HEK293T (cell line): ENCODE data around the gene ZPBP.

Experiments
- CTCF ChIA-PET: fragments of 350-600 bp; formaldehyde crosslinking; extraction: SDS; loops from one replicate; lab custom pipeline; 2021; ENCODE audit warnings: antibody characterized with exemption, inconsistent platforms; lab: Yijun Ruan, JAX
- POLR2A ChIA-PET: fragments of 350-600 bp; formaldehyde crosslinking; extraction: SDS; loops from one replicate; lab custom pipeline; 2020; ENCODE audit warnings: antibody characterized with exemption, inconsistent platforms; lab: Yijun Ruan, JAX
- DNase-seq: peaks from one replicate; pipeline ENCODE4 v3.0.0; 2012; ENCODE audit warnings: mixed read lengths; ENCODE audit errors: extremely low spot score
- ARNT ChIP-seq: fragments of 450-650 bp; IDR thresholded peaks from 2 replicates; pipeline ENCODE4 v1.6.1; 2017; ENCODE audit warnings: mild to moderate bottlenecking
- BHLHE40 ChIP-seq: fragments of 450-650 bp; IDR thresholded peaks from 2 replicates; pipeline ENCODE4 v1.6.1; 2016; ENCODE audit warnings: mild to moderate bottlenecking, moderate library complexity, borderline replicate concordance
- CTBP1 ChIP-seq: fragments of 450-650 bp; IDR thresholded peaks from 2 replicates; pipeline ENCODE4 v1.6.1; 2016; ENCODE audit warnings: borderline replicate concordance
- ELF4 ChIP-seq: fragments of 450-650 bp; IDR thresholded peaks from 2 replicates; pipeline ENCODE4 v1.6.1; 2017; ENCODE audit warnings: antibody characterized with exemption
- FOXA1 ChIP-seq: fragments of 450-650 bp; IDR thresholded peaks from 2 replicates; pipeline ENCODE4 v1.6.1; 2016; ENCODE audit warnings: mild to moderate bottlenecking
- FOXK2 ChIP-seq: fragments of 450-650 bp; IDR thresholded peaks from 2 replicates; pipeline ENCODE4 v1.6.1; 2016; ENCODE audit warnings: mild to moderate bottlenecking
- FOXM1 ChIP-seq: fragments of 450-650 bp; IDR thresholded peaks from 2 replicates; pipeline ENCODE4 v1.6.1; 2017; ENCODE audit warnings: mild to moderate bottlenecking, borderline replicate concordance
- HDGF ChIP-seq: fragments of 450-650 bp; IDR thresholded peaks from 2 replicates; pipeline ENCODE4 v1.6.1; 2017; ENCODE audit warnings: antibody characterized with exemption, borderline replicate concordance
- L3MBTL2 ChIP-seq: fragments of 450-650 bp; conservative IDR thresholded peaks from 2 replicates; pipeline ENCODE4 v1.6.1; 2016; ENCODE audit warnings: mild to moderate bottlenecking
- LEF1 ChIP-seq: fragments of 450-650 bp; IDR thresholded peaks from 2 replicates; pipeline ENCODE4 v1.6.1; 2017; ENCODE audit warnings: mild to moderate bottlenecking, borderline replicate concordance
- NFRKB ChIP-seq: fragments of 450-650 bp; IDR thresholded peaks from 2 replicates; pipeline ENCODE4 v1.6.1; 2016; ENCODE audit warnings: mild to moderate bottlenecking, moderate library complexity
- SP1 ChIP-seq: fragments of 450-650 bp; IDR thresholded peaks from 2 replicates; pipeline ENCODE4 v1.6.1; 2017
- SUZ12 ChIP-seq: fragments of 450-650 bp; IDR thresholded peaks from 2 replicates; pipeline ENCODE4 v1.6.1; 2016; ENCODE audit warnings: mild to moderate bottlenecking
- TARDBP ChIP-seq: fragments of 450-650 bp; IDR thresholded peaks from 2 replicates; pipeline ENCODE4 v1.6.1; 2016
- ZNF384 ChIP-seq: fragments of 450-650 bp; IDR thresholded peaks from 2 replicates; pipeline ENCODE4 v1.6.1; 2016
- TF ChIP-seq, protein P1 (sequence below): fragments of 450-650 bp; IDR thresholded peaks from 2 replicates; pipeline ENCODE4 v1.6.1; 2016

ZPBP gene

GRCh38 chr7:50095634-50096033 lies 2.6 kb upstream of the ZPBP start:
- CTCF ChIA-PET = no interaction called here
- no peak for DNase-seq
- POLR2A ChIA-PET = no interaction called here
- TF ChIP-seq SP1 (no peak), SUZ12 (no peak), FOXK2 (no peak), NFRKB (no peak), TARDBP (no peak), FOXA1 (no peak)
- TF ChIP-seq, protein P1, sequence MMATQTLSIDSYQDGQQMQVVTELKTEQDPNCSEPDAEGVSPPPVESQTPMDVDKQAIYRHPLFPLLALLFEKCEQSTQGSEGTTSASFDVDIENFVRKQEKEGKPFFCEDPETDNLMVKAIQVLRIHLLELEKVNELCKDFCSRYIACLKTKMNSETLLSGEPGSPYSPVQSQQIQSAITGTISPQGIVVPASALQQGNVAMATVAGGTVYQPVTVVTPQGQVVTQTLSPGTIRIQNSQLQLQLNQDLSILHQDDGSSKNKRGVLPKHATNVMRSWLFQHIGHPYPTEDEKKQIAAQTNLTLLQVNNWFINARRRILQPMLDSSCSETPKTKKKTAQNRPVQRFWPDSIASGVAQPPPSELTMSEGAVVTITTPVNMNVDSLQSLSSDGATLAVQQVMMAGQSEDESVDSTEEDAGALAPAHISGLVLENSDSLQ = no peak

DNA sequence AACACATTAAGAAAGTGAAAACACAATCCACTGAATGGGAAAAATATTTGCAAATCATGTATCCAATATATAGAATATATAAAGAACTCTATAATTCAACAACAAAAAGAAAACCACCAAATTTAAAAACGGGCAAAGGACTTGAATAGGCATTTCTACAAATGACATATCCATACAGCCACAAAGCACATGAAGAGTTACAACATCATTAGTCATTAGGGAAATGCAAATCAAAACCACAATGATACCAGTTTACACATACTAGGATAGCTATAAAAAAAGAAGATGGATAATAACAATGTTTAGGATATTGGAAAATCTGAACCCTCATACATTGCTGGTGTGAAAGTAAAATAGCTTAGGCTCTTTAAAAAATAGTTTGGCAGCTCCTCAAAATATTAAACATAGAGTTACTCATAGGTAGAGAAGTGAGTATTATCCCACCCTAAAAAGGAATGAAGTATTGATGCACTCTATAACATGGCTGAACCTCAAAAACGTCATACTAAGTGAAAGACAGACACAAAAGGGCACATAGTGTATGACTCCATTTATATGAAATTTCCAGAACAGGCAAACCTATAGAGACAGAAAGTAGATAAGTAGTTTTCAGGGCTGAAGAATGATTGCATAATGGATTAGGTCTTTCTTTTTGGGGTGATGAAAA lies 4.5 kb downstream of the ZPBP start:
- TF ChIP-seq FOXK2 (no peak), LEF1 (no peak), TARDBP (no peak), SUZ12 (no peak), HDGF (no peak), FOXA1 (no peak), SP1 (no peak), ARNT (no peak), ELF4 (no peak), FOXM1 (no peak), CTBP1 (no peak), BHLHE40 (no peak), L3MBTL2 (no peak), NFRKB (no peak), ZNF384 (no peak)
- TF ChIP-seq, protein P1 = no peak
- DNase-seq = no peak
- ChIA-PET POLR2A (no interaction called here), CTCF (no interaction called here)

DNA sequence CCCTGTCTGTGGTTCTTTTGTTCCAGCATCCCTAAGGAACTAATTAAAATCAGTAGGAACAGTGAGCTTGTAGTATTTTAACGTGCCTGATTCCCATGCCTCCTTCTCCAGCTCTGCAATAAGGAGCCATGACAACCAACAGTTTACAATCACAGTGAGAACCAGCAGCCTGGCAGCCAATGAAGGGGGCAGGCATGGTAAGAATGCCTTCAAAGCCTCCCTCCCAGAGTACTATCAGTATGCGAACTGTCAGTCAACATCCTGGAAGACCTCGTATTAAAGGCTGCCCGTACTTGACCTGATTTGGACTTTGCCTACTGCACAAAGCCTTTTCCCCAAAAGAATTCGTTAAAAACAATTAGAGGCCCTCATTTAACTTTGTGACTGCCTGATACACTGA lies 7.7 kb downstream of the ZPBP start:
- POLR2A ChIA-PET = no interaction called here
- CTCF ChIA-PET = no interaction called here
- TF ChIP-seq ELF4 = no peak
- no peak for TF ChIP-seq L3MBTL2
- TF ChIP-seq LEF1 = no peak
- no peak for TF ChIP-seq ARNT
- TF ChIP-seq FOXA1 = no peak
- TF ChIP-seq ZNF384 = no peak
- TF ChIP-seq CTBP1 = no peak
- TF ChIP-seq, protein P1 = no peak
- no peak for TF ChIP-seq SP1
- no peak for TF ChIP-seq SUZ12
- TF ChIP-seq HDGF = no peak
- no peak for TF ChIP-seq BHLHE40
- TF ChIP-seq NFRKB = no peak
- no peak for TF ChIP-seq FOXM1
- TF ChIP-seq FOXK2 = no peak
- no peak for TF ChIP-seq TARDBP
- DNase-seq = no peak

- ChIA-PET CTCF (no interaction called here), POLR2A (no interaction called here)
- TF ChIP-seq FOXA1 = no peak
- no peak for TF ChIP-seq CTBP1
- TF ChIP-seq TARDBP = no peak
- no peak for TF ChIP-seq HDGF
- no peak for TF ChIP-seq SP1
- TF ChIP-seq, protein P1 = no peak
- no peak for DNase-seq
Observed at GRCh38 chr7:50073093-50073492, 20.0 kb downstream of the ZPBP start.

- ChIA-PET POLR2A (no interaction called here), CTCF (no interaction called here)
- no peak for TF ChIP-seq FOXK2
- no peak for TF ChIP-seq LEF1
- TF ChIP-seq, protein P1 = no peak
- no peak for TF ChIP-seq FOXA1
- no peak for TF ChIP-seq ELF4
- TF ChIP-seq FOXM1 = no peak
- no peak for TF ChIP-seq TARDBP
- no peak for TF ChIP-seq ZNF384
- no peak for TF ChIP-seq SP1
- TF ChIP-seq BHLHE40 = no peak
- DNase-seq = no peak
Observed at GRCh38 chr7:50069613-50070012, 23.4 kb downstream of the ZPBP start.
